H1 (cell line): ENCODE measurements around the gene SULF2. TPM values are rescaled to one million over a fixed set of nuclear protein-coding genes. Genes with fewer than 3 reads are reported as not detected.

Experiments
- POLR2AphosphoS5 ChIP-seq: IDR thresholded peaks from 2 replicates; pipeline ENCODE4 v1.6.1; 2011; ENCODE audit warnings: low read depth, low read length
- SIRT6 ChIP-seq: IDR thresholded peaks from one replicate; pipeline ENCODE4 v1.7.1; 2012; ENCODE audit warnings: low read length, inconsistent platforms
- polyA plus RNA-seq, 7 experiments: library from polyadenylated mRNA; depleted of rRNA in 3 of 7; stranded (reverse) in 5 of 7; unstranded in 2 of 7; fragments of >200 nt in 5 of 7; fragments of 200-250 nt in 2 of 7; gene quantifications; 1 replicate in 5 of 7; 2 replicates in 1 of 7; 4 replicates in 1 of 7; pipeline versions ENCODE4 v1.2.1 to v1.2.3, GENCODE V29; 2011 to 2013; ENCODE audit warnings: missing spikeins in 2 of 7, mixed read lengths in 2 of 7
- total RNA-seq: library from RNA; stranded (reverse); fragmentation: NEBNext Ultra II Directional; extraction: Animal tissue kit (Norgen Biotek cat#: 25700); gene quantifications from 2 replicates; pipeline ENCODE4 v1.2.1, GENCODE V29; 2021
- TF ChIP-seq, protein P1 (sequence below): IDR thresholded peaks from 2 replicates; pipeline ENCODE4 v1.6.1; 2012; ENCODE audit warnings: low read length, inconsistent platforms

Gene SULF2
- total and polyA plus RNA-seq, 2 of the 8 experiments (the other 6 are each of a cell fraction or from before 2014, with no cell fraction given): 15.7 to 28.2 TPM

DNA sequence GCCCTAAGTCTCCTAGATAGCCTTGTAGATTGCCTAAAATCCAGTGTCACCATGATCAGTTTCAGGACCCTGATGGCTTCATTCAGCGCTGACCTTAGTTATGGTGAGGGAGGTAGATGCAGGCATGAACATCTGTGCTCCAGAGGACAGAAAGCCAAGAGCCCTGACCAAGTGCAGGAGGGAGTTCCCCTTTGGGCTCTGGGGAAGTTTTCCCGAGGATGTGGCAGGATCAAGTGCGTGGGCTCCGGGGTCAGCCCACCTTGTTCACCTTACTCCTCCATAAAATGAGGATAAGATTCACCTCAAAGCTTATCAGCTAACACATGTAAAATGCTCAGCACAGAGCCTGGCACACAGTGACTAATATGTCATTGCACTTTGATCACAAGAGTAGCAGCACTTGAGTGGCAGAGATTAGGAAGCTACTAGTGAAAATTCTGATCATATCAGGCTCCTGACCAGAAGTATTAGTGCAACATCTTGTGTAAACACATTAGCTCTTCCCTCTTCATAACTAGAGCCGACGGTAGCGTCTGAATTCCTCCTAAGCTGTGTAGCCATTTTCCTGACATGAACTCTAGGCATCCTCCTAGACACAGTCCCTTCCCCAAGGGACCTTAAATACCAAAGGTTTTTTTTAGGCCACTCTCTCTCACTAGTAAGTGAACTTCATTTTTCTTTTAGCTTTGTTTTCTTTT, 125.2 kb downstream of the SULF2 start (continued):
- TF ChIP-seq SIRT6: no peak
- TF ChIP-seq POLR2AphosphoS5: no peak
- TF ChIP-seq, protein P1, sequence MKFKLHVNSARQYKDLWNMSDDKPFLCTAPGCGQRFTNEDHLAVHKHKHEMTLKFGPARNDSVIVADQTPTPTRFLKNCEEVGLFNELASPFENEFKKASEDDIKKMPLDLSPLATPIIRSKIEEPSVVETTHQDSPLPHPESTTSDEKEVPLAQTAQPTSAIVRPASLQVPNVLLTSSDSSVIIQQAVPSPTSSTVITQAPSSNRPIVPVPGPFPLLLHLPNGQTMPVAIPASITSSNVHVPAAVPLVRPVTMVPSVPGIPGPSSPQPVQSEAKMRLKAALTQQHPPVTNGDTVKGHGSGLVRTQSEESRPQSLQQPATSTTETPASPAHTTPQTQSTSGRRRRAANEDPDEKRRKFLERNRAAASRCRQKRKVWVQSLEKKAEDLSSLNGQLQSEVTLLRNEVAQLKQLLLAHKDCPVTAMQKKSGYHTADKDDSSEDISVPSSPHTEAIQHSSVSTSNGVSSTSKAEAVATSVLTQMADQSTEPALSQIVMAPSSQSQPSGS: no peak
